HL-60/S4 treated with phorbol 12-myristate 13-acetate at 8.2 ng/mL for 4 days and 3 days (cell line): ENCODE data around the gene PLCD1.

Source experiments
- in situ Hi-C: fragments of 300-500 bp; cut with MboI; formaldehyde crosslinking; loops from 2 replicates; pipeline ENCODE4 v1.15.0; 2022; ENCODE audit warnings: low sequenced_read_pairs

Gene PLCD1

DNA sequence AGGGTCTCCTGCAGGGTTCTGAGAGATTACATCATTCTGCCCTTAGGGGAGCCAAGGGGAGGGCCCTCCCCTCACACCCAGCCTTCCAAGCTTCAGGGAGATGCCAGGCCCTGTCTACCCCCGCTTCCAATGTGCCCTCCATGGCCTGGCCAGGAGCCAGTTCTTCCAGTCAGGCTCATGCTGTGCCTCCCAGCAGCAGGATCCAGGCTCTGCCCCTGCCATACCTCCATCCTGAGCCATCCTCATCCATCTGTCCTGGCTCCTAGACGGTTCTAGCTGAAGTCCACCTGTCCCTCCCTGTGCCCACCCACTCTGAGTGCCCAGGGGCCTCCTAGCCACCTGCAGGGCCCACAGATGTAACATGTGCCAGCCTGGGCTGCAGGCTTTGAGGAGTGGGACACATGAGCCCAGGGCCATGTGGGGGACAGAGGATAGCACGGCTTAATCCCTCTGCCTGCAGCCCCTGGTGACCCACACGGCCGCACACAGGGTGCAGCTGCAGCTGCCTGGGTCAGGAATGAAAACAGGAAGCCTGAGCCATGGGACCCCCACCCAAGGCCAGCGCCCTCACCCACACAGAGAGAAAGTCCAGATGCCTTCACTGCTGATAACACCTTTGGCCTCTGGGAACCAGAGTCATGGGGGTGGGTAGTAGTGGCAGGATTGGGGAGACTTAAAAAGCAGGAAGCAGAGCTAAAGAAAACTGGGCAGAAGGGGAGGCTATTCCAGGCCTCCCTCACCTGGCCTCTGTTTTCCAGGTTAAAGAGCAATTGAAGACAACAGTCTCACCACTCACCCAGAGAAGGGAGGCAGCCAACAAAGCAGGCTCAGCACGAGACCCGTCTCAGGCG, 11.8 kb downstream of the PLCD1 start:
- in situ Hi-C loops, result no loop called here

GRCh38 chr3:38016847-38017444, 12.5 kb downstream of the PLCD1 start:
- in situ Hi-C loops, result no loop called here

DNA sequence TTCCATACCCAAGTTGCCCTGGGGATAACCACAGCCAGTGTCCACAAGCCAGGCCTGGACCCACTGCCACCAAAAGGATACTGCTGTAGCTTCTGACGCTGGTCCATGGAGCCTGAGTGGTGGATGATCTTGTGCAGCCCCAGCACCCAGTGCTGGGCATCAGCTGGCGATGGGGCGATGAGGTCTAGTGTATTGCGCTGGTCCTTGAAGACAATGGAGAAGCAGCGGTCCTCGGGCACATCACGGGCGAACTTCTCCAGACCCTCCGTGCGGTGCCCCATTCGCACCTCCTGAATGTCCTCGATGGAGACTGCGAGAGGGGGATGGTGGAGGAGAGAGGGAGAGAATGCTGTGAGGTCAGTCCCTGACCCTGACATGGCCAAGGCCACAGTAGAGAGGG, 13.0 kb downstream of the PLCD1 start:
- in situ Hi-C loops, result no loop called here

DNA sequence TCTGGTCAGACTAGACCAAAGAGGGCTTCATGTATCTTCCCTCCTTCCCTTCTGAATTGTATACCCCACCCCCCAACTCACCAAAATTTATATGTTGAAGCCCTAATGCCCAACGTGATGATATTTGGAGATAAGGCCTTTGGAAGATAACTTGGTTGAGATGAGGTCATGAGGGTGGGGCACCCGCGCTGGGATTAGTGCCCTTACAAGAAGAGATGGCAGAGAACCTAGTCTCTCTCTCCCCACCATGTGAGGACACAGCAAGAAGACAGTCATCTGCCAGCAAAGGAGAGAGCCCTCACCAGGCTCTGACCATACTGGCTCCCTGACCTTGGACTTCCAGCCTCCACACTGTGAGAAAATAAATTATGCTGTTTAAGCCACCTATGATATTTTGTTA, 13.5 kb downstream of the PLCD1 start:
- in situ Hi-C loops, result no loop called here

- in situ Hi-C loops, result no loop called here
Observed at GRCh38 chr3:38015485-38015884, 14.0 kb downstream of the PLCD1 start.

DNA sequence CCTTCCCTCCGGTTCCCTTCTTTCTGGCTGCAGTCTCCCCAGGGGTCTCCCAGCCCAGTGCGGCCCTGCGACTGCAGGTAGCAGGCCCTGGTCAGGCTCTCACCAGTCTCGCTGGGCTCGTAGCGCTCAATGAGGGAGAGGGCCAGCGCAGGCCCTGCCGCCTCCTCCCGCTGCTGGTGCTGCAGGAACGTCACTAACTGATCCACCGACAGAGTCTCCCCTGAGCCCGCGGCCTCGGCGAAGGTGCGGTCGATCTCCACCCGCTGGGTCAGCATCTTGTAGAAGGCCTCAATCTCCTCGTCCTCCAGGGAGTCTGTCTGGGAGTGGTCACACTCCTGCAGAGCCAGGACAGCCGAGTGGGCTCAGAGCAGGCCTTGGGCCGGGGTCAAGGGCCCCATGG, 18.3 kb downstream of the PLCD1 start:
- in situ Hi-C loops, result no loop called here

GRCh38 chr3:38009807-38010591, 19.4 kb downstream of the PLCD1 start:
- in situ Hi-C loops, result no loop called here

GRCh38 chr3:38008971-38009580, 20.4 kb downstream of the PLCD1 start:
- in situ Hi-C loops, result no loop called here

- in situ Hi-C loops, result no loop called here
Observed at GRCh38 chr3:38008191-38008701, 21.2 kb downstream of the PLCD1 start.

DNA sequence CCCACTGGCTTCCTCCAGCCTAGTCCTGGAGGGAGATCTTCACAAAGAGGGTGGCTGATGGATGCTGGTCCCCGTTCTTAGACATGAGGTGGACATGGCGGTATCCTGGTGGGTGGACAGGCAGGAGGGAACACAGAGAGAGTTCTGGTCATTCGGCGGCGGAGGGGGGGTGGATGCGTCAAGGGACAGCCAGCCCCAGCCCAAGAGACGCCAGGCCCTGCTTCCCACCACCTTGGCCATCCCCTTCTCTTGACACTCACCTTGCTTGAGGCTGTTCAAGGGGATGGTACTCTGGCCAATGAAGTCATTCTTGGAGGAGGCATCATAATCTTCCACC, 21.7 kb downstream of the PLCD1 start:
- in situ Hi-C loops, result no loop called here

- in situ Hi-C loops, result no loop called here
Observed at GRCh38 chr3:38006445-38006995, 22.9 kb downstream of the PLCD1 start.

DNA sequence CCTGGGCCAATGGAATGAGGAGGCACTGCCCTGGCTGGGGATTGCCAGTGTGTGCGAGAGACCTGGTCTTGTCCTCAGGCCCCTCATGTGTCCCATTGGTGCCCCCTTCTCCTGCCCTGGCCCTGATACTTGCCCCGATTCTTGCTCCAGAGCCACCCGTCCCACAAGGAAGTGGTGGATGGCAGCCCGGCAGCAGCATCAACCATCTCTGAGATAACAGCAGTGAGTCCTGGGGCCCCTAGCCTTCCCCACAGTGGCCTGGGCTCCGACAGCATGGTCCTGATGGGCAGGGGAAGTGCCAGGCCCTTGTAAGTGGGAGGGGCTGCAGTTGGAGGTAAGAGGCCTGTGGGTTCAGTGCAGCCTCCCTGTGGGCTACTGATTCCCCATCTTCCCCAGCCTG, 23.4 kb downstream of the PLCD1 start:
- in situ Hi-C loops, result no loop called here

- in situ Hi-C loops, result no loop called here
Observed at GRCh38 chr3:38005076-38006020, 24.1 kb downstream of the PLCD1 start.

DNA sequence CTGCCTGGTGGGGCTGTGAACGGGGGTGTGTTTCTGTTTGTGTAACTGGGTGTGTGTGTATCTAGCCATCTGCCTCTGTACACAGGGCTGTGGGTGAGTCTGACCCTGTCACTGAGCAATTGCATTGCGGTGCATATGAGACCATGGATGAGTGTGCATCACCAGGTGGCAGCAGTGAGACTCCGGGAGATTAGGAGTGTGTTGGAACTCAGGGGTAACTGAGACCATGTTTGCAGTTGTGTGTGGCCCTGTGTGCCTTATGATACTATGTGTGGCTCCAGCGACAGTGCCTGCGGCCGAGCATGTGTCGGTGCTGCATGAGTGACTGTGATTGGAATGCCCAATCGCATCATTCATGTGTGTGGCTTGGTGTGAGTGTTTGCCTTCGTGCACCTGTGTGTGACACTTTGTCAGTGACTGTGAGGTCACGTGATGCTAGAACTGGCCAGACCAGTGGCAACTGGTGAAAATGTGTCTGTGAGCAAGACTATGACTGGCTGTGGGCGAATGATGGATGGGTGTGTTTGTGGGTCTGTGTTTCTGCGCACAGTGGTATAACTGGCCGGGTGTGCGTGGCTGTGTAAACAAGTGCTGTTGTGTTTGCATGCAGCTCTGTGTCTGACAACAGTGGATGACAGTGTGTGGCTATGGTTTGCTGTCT, 24.9 kb downstream of the PLCD1 start:
- in situ Hi-C loops, result no loop called here

GRCh38 chr3:38003817-38004414, 25.5 kb downstream of the PLCD1 start:
- in situ Hi-C loops, result no loop called here

DNA sequence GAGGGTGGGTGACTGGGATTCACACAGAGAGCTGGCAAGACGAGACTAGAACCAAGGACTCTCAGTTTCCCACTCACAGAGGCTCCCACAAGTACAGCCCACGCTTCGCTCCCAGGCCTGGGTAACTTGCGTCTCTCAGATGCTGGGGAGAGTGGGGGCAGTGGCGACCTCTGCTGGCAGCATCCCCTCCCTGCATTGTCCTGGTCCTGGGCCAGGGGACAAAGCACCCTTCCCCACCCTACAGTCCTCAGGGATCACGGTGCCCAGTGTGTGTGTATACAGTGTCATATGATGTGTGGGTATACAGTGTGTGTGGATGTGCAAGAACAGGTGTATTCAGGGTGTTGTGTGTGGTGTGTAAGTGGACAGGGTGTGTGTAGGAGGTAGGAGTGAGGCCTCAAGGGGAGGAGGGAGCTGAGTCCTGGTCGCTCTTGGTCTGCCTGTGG, 26.0 kb downstream of the PLCD1 start:
- in situ Hi-C loops, result no loop called here

- in situ Hi-C loops, result no loop called here
Observed at GRCh38 chr3:38002940-38003339, 26.5 kb downstream of the PLCD1 start.

DNA sequence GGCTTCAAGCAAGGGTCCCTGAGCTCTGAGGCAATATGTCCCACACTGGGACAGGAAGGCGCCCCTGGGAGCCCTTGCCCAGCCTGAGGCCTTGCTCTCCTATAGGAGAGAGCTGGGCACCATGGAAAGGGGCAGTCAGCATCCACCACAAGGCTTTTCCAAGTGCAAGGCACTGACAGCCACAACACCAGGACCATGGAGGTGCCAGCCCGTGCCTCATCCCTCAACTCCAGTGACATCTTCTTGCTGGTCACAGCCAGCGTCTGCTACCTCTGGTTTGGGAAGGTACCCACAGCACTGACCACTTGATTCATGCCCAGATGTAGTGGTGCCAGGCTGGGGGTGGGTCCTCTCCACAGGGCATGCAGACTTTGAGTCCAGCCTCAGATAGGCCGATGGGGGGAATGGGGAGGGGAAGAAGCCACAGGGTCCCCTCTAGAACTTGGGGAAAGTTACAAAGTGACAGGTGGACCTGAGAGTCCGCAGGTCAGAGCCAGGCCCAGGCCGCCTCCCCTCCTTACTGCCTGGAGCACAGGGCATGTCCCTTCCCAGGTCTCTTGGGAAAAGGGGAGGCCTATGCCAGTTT, 27.1 kb downstream of the PLCD1 start:
- in situ Hi-C loops, result no loop called here
